ENCODE data around the gene MRPL47. TPM values are rescaled to one million over a fixed set of nuclear protein-coding genes. Genes with fewer than 3 reads are reported as not detected.
"Not testable (repeated sequence)": the region's sequence is repeated elsewhere in the genome, so short reads cannot be mapped to it uniquely, and the experiment has no call there.

The MRPL47 gene
- 57.8 TPM for polyA plus RNA-seq (2013, experiment 1 of 2; ENCODE audit: insufficient read length)
- 56.8 TPM for polyA plus RNA-seq (2013, experiment 2 of 2; ENCODE audit: insufficient read length)

GRCh38 chr3:179604321-179605078, at the start of gene MRPL47, which contains the start of gene NDUFB5:
TSS of gene MRPL47 (minus strand) at chr3:179604638. CDS start at chr3:179604624, 14 bp downstream.
TSS of gene NDUFB5 (plus strand) at chr3:179604794. CDS start at chr3:179604816, 22 bp downstream.
- peak; percentile 96 for DNase-seq

DNA sequence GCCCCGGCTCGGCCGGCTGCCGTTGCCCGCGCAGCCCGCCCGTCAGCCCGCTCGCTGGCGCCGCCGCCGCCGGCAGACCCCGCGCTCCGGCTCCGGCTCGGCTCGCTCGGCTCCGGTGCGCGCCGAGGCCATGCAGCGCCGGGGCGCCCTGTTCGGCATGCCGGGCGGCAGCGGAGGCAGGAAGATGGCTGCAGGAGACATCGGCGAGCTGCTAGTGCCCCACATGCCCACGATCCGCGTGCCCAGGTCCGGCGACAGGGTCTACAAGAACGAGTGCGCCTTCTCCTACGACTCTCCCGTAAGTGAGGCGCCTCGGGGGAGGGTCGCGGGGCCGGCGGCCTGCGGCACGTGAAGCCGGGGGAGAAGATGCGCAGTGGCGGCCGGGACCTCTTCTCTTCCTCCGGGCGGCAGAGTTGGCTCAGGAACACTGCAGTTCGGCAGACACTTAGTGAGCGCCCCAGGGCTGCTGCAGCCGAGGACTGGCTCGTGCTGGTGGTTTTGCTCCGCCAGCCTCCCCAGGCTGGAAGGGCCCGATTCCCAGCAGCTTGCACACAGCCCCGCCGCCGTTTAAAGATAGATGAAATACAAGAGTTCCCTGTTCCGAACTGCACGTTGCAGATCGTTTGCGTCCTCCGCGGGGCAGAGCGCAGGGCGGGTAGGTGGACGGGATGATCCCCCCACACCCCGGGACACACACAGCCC, 48.8 kb upstream of the MRPL47 start:
- peak; percentile 81 for DNase-seq

- DNase-seq, result peak; percentile 86
Observed at GRCh38 chr3:179652447-179653095, 48.1 kb upstream of the MRPL47 start, which contains the start of gene USP13. TSS of gene USP13 (plus strand) at chr3:179653040. CDS start at chr3:179653226, 186 bp downstream.

DNA sequence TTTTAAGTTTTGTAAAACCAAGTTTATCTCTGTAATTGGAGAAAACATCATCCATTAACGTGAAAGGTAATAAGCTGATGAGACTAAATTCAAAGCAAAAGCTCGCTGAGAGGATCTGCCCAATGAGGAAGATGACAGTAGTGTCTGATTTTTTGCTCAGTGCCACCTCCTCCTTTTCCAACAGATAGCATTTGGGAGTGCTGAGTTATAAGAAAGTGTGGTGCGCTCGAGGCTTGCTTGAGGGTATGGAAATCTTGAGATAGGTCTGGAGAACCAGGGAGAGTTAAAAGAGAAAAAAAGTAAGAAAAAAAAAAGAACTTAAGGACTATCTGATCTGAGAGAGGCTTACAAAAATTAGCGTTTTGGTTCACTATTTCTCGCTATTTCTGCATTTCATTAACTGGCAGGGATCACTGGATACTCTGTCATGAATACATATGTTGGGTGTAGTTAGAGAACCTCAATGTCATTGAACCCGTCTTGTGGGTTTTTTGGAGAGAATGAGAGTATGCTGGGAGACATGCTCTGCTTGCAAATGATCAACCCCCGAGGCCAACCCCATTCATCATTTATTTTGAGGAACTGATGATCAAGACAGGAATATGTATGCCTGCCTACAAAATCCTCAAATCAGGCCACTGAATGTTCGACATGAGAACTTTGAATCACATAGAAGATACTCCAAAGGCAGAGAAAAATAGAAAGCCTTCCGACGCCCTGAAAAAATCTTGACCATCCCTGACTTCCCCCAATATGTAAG, 47.4 kb upstream of the MRPL47 start:
- no peak for DNase-seq

DNA sequence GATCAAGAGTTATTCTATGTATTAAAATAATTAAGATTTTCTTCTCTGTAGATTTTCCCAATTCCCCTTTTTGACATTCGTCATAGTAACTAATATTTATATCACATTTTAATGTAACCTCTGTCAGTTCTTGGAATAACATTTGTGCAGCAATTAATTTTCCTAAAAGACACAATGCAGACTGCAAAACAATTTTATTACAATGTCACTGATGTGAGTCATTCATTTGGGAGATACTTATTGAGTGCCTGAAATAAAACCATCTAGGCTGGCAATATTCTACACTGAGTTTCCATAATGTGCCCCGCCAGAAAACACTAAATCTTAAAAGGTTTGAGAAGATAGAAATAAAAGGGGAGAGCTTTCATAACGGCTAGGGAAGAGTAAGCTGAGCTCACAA, 41.7 kb upstream of the MRPL47 start:
- DNase-seq, result no peak

DNA sequence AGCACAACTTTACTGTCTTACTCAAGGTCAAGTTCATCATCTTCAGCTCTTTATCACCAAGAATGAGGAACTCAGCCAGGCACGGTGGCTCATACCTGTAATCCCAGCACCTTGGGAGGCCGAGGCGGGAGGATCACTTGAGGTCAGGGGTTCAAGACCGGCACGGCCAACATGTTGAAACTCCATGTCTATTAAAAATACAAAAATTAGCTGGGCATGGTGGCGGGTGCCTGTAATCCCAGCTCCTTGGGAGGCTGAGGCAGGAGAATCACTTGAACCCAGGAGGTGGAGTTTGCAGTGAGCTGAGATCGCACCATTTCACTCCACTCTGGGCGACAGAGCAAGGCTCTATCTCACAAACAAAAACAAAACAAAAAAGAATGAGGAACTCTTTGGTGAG, 39.4 kb upstream of the MRPL47 start:
- not testable (repeated sequence) for DNase-seq

DNA sequence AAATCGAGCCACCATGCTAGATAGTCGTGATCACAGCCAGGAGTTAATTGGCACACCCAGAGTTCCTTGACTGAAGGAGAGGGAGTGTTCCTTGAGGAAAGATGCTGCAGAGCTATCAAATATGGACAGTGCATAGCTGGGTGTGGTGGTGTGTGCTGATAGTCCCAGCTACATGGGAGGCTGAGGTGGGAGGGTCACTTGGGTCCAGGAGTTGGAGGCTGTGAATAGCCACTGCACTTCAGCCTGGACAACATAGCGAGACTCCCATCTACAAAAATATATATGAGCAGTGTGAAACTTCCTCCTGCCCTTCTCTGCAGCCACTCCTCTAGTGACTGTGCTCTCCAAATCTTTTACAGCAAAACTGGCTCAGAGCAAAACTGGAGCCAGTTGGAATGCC, 38.4 kb upstream of the MRPL47 start:
- DNase-seq, result no peak

DNA sequence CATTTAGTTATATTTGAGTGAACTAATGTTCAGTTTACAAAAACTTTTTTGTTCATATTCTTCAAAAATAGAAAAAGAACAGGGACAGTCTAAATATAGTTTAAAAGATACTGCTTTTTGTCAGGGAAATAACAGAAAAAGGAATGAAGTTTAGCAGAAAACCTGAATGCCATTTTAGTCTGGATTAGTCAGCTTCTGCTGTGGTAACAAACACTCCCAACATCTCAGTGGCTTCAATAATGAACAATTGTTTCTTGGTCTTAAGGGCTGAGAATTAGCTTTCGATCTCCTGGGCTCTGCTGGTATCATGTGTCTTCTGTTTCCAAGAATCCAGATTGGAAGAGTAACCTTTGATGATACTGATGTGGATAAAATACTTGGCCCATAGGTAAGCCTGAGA, 36.0 kb upstream of the MRPL47 start:
- no peak for DNase-seq

GRCh38 chr3:179630753-179631451, 26.5 kb upstream of the MRPL47 start:
- DNase-seq, result no peak

GRCh38 chr3:179624451-179624850, 20.0 kb upstream of the MRPL47 start:
- peak; percentile 59 for DNase-seq

DNA sequence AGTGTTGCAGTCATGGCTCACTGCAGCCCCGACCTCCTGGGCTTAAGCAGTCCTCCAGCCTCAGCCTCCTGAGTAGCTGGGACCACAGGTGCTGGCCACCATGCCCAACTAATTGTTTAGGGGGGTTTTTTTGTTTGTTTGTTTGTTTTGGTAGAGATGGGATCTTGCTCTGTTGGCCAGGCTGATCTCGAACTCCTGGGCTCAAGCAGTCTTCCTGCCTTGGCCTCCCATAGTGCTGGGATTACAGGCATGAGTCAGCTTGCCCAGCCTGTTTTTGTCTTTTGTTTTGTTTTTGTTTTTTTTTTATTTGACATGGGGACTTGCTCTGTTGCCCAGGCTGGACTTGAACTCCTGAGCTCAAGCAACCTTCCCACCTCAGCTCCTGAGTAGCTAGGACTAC, 17.6 kb upstream of the MRPL47 start:
- DNase-seq, result no peak

GRCh38 chr3:179615458-179616173, 11.2 kb upstream of the MRPL47 start:
- peak; percentile 4 for DNase-seq

GRCh38 chr3:179613807-179614206, 9.4 kb upstream of the MRPL47 start:
- DNase-seq, result peak; percentile 58

GRCh38 chr3:179610066-179610465, 5.6 kb upstream of the MRPL47 start:
- no peak for DNase-seq

DNA sequence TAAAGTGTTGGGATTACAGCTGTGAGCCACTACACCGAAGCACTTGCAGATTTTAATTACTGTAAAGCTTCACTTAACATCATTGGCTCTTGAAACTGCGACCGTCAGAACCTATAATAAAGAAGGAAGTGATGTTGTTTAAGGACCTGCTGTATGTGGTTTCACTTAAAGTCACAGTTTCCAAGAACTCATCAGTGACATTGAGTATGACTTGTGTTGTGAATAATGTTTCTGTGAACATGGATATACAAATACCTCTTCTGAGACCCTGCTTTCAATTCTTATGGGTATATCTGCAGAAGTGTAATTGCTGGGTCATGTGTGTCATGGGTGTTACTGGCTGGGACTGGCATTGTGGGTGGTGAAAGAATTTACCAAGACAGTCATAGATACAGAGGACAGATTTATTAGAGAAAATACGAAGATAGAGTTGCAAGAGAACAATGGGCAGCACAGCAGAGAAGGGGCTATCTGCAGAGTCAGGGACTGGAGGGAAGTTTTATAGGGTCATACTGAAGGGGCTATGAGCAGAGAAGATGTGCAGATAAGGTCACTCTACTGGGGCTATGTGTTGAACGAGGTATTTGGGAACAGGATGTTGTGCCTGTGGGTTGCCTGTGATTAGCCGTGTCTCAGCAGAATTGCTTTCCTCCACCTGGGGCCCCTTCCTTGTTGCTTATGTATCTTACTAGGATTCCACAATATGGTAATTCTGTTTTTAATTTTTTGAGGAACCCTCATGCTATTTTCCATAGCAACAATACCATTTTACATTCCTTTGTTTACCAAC, 4.7 kb upstream of the MRPL47 start:
- DNase-seq, result no peak

- DNase-seq, result no peak
Observed at GRCh38 chr3:179606534-179607085, 2.2 kb upstream of the MRPL47 start.

GRCh38 chr3:179603831-179604230, 607 bp downstream of the MRPL47 start:
- no peak for DNase-seq

GRCh38 chr3:179603321-179603720, 1.1 kb downstream of the MRPL47 start:
- DNase-seq, result no peak

DNA sequence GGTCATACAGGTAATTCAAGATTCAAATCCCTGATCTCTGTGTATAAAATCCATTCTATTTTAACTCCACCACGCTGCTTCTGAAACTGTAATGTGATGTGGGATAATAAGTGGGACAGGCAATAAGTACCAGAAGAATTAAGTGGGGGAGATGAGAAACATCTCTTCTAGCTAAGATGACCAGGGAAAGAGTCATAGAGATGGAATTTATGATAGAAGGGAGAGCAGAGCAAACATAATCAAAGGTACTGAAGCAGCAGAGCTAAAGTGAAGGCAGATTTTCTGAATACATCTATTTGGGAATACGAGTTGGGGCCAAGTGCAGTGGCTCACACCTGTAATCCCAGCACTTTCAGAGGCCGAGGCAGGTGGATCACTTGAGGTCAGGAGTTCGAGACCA, 4.9 kb downstream of the MRPL47 start:
- DNase-seq, result no peak

DNA sequence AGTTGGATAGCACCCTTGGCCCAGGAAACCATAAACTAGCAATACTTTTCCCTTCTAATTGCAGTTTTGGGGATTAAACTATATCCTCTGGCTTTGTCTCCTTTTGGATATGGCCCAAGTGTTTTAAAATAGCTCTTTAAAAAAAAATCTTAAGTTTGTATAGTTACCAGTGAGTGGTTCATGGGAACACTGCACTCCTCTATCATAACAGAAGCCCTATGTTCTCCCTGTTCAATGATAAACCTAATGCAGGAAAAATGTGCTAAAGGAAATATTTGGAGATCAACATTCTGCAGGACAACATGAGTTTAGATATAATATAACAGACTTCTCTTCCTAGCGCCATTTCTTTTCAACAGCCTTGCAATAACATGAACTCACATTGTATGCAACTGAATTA, 13.1 kb downstream of the MRPL47 start:
- DNase-seq, result no peak
